Tibial artery (tissue), 4 donors: ENCODE data around the gene PPP1R10.

Experiments used
- DNase-seq, 2 donors: peaks; one replicate each; pipeline ENCODE4 v3.0.0-alpha.2; 2019
- H3K27ac ChIP-seq, 2 donors: fragments of 200-600 bp; sonication (generic) in 1 of 2; 1 replicate in 1 of 2; 2 replicates in 1 of 2; pipeline ENCODE4 v1.5.1; 2018 to 2019; ENCODE audit warnings: mild to moderate bottlenecking in 1 of 2
- H3K27me3 ChIP-seq, 2 donors: fragments of 200-600 bp; sonication (generic) in 1 of 2; one replicate each; pipeline versions ENCODE4 v1.5.1 to v1.6.0; 2016 to 2019
- H3K36me3 ChIP-seq, 3 donors: fragments of 200-600 bp; sonication (generic) in 2 of 3; one replicate each; pipeline ENCODE4 v1.5.1; 2016 to 2019; ENCODE audit warnings: mild to moderate bottlenecking in 2 of 3
- H3K4me1 ChIP-seq, 4 donors: fragments of 200-600 bp; sonication (generic) in 2 of 4; 1 replicate in 3 of 4; 2 replicates in 1 of 4; pipeline ENCODE4 v1.5.1; 2016 to 2019
- H3K4me3 ChIP-seq, 2 donors: fragments of 200-600 bp; sonication (generic) in 1 of 2; 1 replicate in 1 of 2; 2 replicates in 1 of 2; pipeline ENCODE4 v1.5.1; 2018 to 2019; ENCODE audit warnings: mild to moderate bottlenecking in 2 of 2
- H3K9me3 ChIP-seq, 3 donors: fragments of 200-600 bp; sonication (generic) in 1 of 3; one replicate each; pipeline ENCODE4 v1.5.1; 2016 to 2019
- intact Hi-C: fragments of 100-400 bp; cut with DNase I; formaldehyde crosslinking; loops from one replicate; pipeline ENCODE4 v1.15.0; 2023; ENCODE audit warnings: low total_unique reads
- TF ChIP-seq, protein P1 (sequence below), 2 experiments: fragments of 200-600 bp in 1 of 2; fragments of 450-650 bp in 1 of 2; IDR thresholded peaks; one replicate each; pipeline ENCODE4 v1.5.1; 2017 to 2019; ENCODE audit warnings: antibody characterized with exemption in 2 of 2, mild to moderate bottlenecking in 1 of 2, moderate library complexity in 1 of 2

Gene PPP1R10

GRCh38 chr6:30626484-30627366, 9.7 kb upstream of the PPP1R10 start, which contains the start of gene ATAT1:
ATAT1 (plus strand) TSS chr6:30626874.
- peak within 1 kb of the TSS; percentile 82 to 83 for H3K27ac ChIP-seq
- H3K9me3 ChIP-seq: no peaks in the 10 kb centered on the region
- H3K4me1 ChIP-seq: peaks cover 0 to 23% (median 9%) of the 10 kb centered on the region in 4 donors
- peaks cover 39 to 82% (median 57%) of the 10 kb centered on the region in 3 donors for H3K36me3 ChIP-seq
- peak within 1 kb of the TSS; percentile 47 to 58 for H3K4me3 ChIP-seq
- H3K27me3 ChIP-seq: no peaks in the 10 kb centered on the region
- intact Hi-C loops: loop anchor here (10.0 kb wide), 1 partner anchor 48 kb away; the partner anchor contains the start of gene DHX16
- TF ChIP-seq, protein P1, sequence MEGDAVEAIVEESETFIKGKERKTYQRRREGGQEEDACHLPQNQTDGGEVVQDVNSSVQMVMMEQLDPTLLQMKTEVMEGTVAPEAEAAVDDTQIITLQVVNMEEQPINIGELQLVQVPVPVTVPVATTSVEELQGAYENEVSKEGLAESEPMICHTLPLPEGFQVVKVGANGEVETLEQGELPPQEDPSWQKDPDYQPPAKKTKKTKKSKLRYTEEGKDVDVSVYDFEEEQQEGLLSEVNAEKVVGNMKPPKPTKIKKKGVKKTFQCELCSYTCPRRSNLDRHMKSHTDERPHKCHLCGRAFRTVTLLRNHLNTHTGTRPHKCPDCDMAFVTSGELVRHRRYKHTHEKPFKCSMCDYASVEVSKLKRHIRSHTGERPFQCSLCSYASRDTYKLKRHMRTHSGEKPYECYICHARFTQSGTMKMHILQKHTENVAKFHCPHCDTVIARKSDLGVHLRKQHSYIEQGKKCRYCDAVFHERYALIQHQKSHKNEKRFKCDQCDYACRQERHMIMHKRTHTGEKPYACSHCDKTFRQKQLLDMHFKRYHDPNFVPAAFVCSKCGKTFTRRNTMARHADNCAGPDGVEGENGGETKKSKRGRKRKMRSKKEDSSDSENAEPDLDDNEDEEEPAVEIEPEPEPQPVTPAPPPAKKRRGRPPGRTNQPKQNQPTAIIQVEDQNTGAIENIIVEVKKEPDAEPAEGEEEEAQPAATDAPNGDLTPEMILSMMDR (IDR thresholded peaks at IDR 0.05): peak; percentile 21 to 39
- DNase-seq: peak; percentile 84 to 92

GRCh38 chr6:30625511-30625910, 8.5 kb upstream of the PPP1R10 start:
- peaks cover 0 to 23% (median 9%) of the 10 kb centered on the region in 4 donors for H3K4me1 ChIP-seq
- peaks cover 51 to 82% (median 63%) of the 10 kb centered on the region in 3 donors for H3K36me3 ChIP-seq
- H3K27ac ChIP-seq: no peak overlapping the region
- no peaks in the 10 kb centered on the region for H3K27me3 ChIP-seq
- intact Hi-C loops: loop anchor here (10.0 kb wide), 1 partner anchor 49 kb away; the partner anchor contains the start of gene DHX16
- TF ChIP-seq, protein P1 (IDR thresholded peaks at IDR 0.05): no peak
- no peaks in the 10 kb centered on the region for H3K9me3 ChIP-seq
- DNase-seq: no peak
- H3K4me3 ChIP-seq: no peak overlapping the region

- no peak for DNase-seq
- H3K4me1 ChIP-seq: peaks cover 0 to 16% (median 11%) of the 10 kb centered on the region in 4 donors
- peak overlapping the region in 1 of 2 donors; percentile 98 for H3K27ac ChIP-seq
- no peak overlapping the region for H3K4me3 ChIP-seq
- intact Hi-C loops: loop anchor here (5.0 kb wide), 2 partner anchors 62 to 103 kb away; partner anchors contain the start of genes GNL1, PRR3 and TUBB
- peaks cover 58 to 66% (median 63%) of the 10 kb centered on the region in 3 donors for H3K36me3 ChIP-seq
- TF ChIP-seq, protein P1 (IDR thresholded peaks at IDR 0.05): no peak
- no peaks in the 10 kb centered on the region for H3K27me3 ChIP-seq
- no peaks in the 10 kb centered on the region for H3K9me3 ChIP-seq
Observed at GRCh38 chr6:30619561-30619960, 2.5 kb upstream of the PPP1R10 start.

- Histone ChIP-seq H3K9me3 (no peaks in the 10 kb centered on the region), H3K27me3 (no peaks in the 10 kb centered on the region), H3K27ac (peak overlapping the region; percentile 96 to 98), H3K4me3 (peak overlapping the region; percentile 58 to 90), H3K4me1 (peaks cover 0 to 24% (median 21%) of the 10 kb centered on the region in 4 donors), H3K36me3 (peaks cover 46 to 54% (median 51%) of the 10 kb centered on the region in 3 donors)
- intact Hi-C loops: loop anchor here (5.0 kb wide), 2 partner anchors 61 to 104 kb away; partner anchors contain the start of genes GNL1, PRR3 and TUBB
- DNase-seq: no peak
- TF ChIP-seq, protein P1 (IDR thresholded peaks at IDR 0.05): no peak
Observed at GRCh38 chr6:30618270-30618797, 1.3 kb upstream of the PPP1R10 start.

- intact Hi-C loops: loop anchor here (5.0 kb wide), 2 partner anchors 60 to 105 kb away; partner anchors contain the start of genes GNL1, PRR3 and TUBB
- peak; percentile 98 to 99 for DNase-seq
- TF ChIP-seq, protein P1 (IDR thresholded peaks at IDR 0.05): no peak
- peak within 1 kb of the TSS; percentile 87 to 90 for H3K4me3 ChIP-seq
- H3K36me3 ChIP-seq: peaks cover 40 to 47% (median 45%) of the 10 kb centered on the region in 3 donors
- peaks cover 0 to 30% (median 27%) of the 10 kb centered on the region in 4 donors for H3K4me1 ChIP-seq
- H3K27me3 ChIP-seq: no peaks in the 10 kb centered on the region
- H3K9me3 ChIP-seq: no peaks in the 10 kb centered on the region
- H3K27ac ChIP-seq: peak within 1 kb of the TSS; percentile 96 to 98
Observed at GRCh38 chr6:30617565-30618269, 674 bp upstream of the PPP1R10 start, which contains the start of gene MRPS18B. MRPS18B (plus strand) TSS chr6:30617840; CDS start chr6:30617866, 26 bp downstream.
